H1 (cell line): ENCODE data around the gene CALHM3. TPM values are rescaled to one million over a fixed set of nuclear protein-coding genes. Genes with fewer than 3 reads are reported as not detected.

Source experiments
- CTCF ChIA-PET: fragments of 300-600 bp; sonication (Branson Sonifier 250); formaldehyde crosslinking; loops from one replicate; lab custom pipeline; 2021; ENCODE audit not compliant: partially characterized antibody; lab: Charles Lee
- POLR2A ChIA-PET: fragments of 300-600 bp; sonication (Branson Sonifier 250); formaldehyde crosslinking; loops from one replicate; lab custom pipeline; 2021; ENCODE audit warnings: inconsistent platforms; ENCODE audit not compliant: partially characterized antibody; lab: Charles Lee
- DNase-seq, 2 experiments: peaks; one replicate each; pipeline versions ENCODE4 v3.0.0 to v3.0.0-alpha.2; 2010 to 2022; ENCODE audit warnings: low spot score in 2 of 2, low read depth in 1 of 2, mixed read lengths in 1 of 2
- FAIRE-seq: peaks from 2 replicates; lab custom pipeline; 2011; peaks lifted over from hg19 to GRCh38; lab: Jason Lieb, UNC
- H2AFZ ChIP-seq: 2 replicates; pipeline ENCODE4 v1.8.1; 2012; ENCODE audit warnings: low read length, inconsistent platforms
- H2AK5ac ChIP-seq: 2 replicates; pipeline ENCODE4 v1.6.1; 2013; ENCODE audit warnings: low read depth, low read length
- H2BK120ac ChIP-seq: replicated peaks from 2 replicates; pipeline ENCODE3; 2013; ENCODE audit warnings: low read depth, low read length, inconsistent platforms
- H2BK12ac ChIP-seq: 2 replicates; pipeline ENCODE4 v1.6.1; 2013; ENCODE audit warnings: low read depth, low read length
- H2BK15ac ChIP-seq: 2 replicates; pipeline ENCODE4 v1.6.1; 2013; ENCODE audit warnings: low read length
- H2BK20ac ChIP-seq: 2 replicates; pipeline ENCODE4 v1.6.1; 2013; ENCODE audit warnings: low read length
- H2BK5ac ChIP-seq: 2 replicates; pipeline ENCODE4 v1.6.1; 2013; ENCODE audit warnings: low read depth, low read length
- H3K14ac ChIP-seq: 2 replicates; pipeline ENCODE4 v1.6.1; 2013; ENCODE audit warnings: inconsistent platforms; ENCODE audit not compliant: insufficient read length
- H3K18ac ChIP-seq: 2 replicates; pipeline ENCODE4 v1.6.1; 2013; ENCODE audit warnings: low read length; ENCODE audit errors: extremely low read depth
- H3K23ac ChIP-seq: 2 replicates; pipeline ENCODE4 v1.6.1; 2013; ENCODE audit warnings: inconsistent platforms; ENCODE audit not compliant: insufficient read length
- H3K23me2 ChIP-seq: 2 replicates; pipeline ENCODE4 v1.6.1; 2013; ENCODE audit warnings: low read depth, low read length
- H3K27ac ChIP-seq: 2 replicates; pipeline ENCODE4 v1.6.1; 2011; ENCODE audit warnings: low read depth, low read length, inconsistent platforms
- H3K27me3 ChIP-seq, 4 experiments: replicated peaks in 1 of 4; 1 replicate in 1 of 4; 2 replicates in 3 of 4; pipeline versions ENCODE4 v1.6.1 to v1.8.1; 2011 to 2013; ENCODE audit warnings: low read length in 3 of 4, mild to moderate bottlenecking in 3 of 4, inconsistent platforms in 2 of 4, mixed read lengths in 2 of 4, moderate library complexity in 1 of 4; ENCODE audit not compliant: control insufficient read depth in 3 of 4, insufficient read depth in 3 of 4; ENCODE audit errors: extremely low read depth in 1 of 4
- H3K36me3 ChIP-seq, 4 experiments: 2 replicates each; pipeline versions ENCODE4 v1.6.1 to v1.8.1; 2011 to 2013; ENCODE audit warnings: mild to moderate bottlenecking in 4 of 4, low read length in 3 of 4, moderate library complexity in 2 of 4, control low read depth in 1 of 4, inconsistent platforms in 1 of 4; ENCODE audit not compliant: insufficient read depth in 4 of 4, control insufficient read depth in 2 of 4
- H3K4ac ChIP-seq: replicated peaks from 2 replicates; pipeline ENCODE3; 2013; ENCODE audit warnings: low read length, low read depth, mixed read lengths, inconsistent platforms; ENCODE audit not compliant: insufficient read length
- H3K4me1 ChIP-seq, 4 experiments: replicated peaks in 1 of 4; 1 replicate in 1 of 4; 2 replicates in 3 of 4; pipeline versions ENCODE4 v1.6.1 to v1.8.1; 2011 to 2013; ENCODE audit warnings: low read length in 3 of 4, inconsistent platforms in 2 of 4, mixed read lengths in 1 of 4; ENCODE audit not compliant: insufficient read depth in 4 of 4, control insufficient read depth in 3 of 4
- H3K4me2 ChIP-seq, 2 experiments: 2 replicates each; pipeline versions ENCODE4 v1.6.1 to v1.8.1; 2011 to 2013; ENCODE audit warnings: low read depth in 2 of 2, low read length in 2 of 2, control low read depth in 1 of 2, inconsistent platforms in 1 of 2, mild to moderate bottlenecking in 1 of 2; ENCODE audit not compliant: insufficient read depth in 1 of 2
- H3K4me3 ChIP-seq, 4 experiments: fragments of 200-600, 300-600 bp in 1 of 4; sonication (generic), shearing (Covaris generic), sonication (Bioruptor Twin) in 1 of 4; 2 replicates each; pipeline versions ENCODE4 v1.5.1 to v1.8.1; 2011 to 2016; ENCODE audit warnings: low read length in 4 of 4, low read depth in 3 of 4, control low read depth in 2 of 4, inconsistent platforms in 2 of 4, mild to moderate bottlenecking in 2 of 4, mixed read lengths in 1 of 4, moderate library complexity in 1 of 4; ENCODE audit not compliant: insufficient read depth in 2 of 4; ENCODE audit errors: extremely low read depth in 1 of 4
- H3K56ac ChIP-seq: replicated peaks from 2 replicates; pipeline ENCODE3; 2013; ENCODE audit warnings: low read depth, mild to moderate bottlenecking, mixed read lengths, low read length, inconsistent platforms; ENCODE audit not compliant: insufficient read length
- H3K79me1 ChIP-seq: 2 replicates; pipeline ENCODE4 v1.6.1; 2013; ENCODE audit warnings: low read depth, low read length, control low read depth
- H3K79me2 ChIP-seq, 2 experiments: 2 replicates each; pipeline versions ENCODE4 v1.6.1 to v1.8.1; 2012 to 2013; ENCODE audit warnings: low read length in 2 of 2, mild to moderate bottlenecking in 2 of 2, inconsistent platforms in 1 of 2; ENCODE audit not compliant: insufficient read depth in 2 of 2, control insufficient read depth in 1 of 2
- H3K9ac ChIP-seq, 4 experiments: replicated peaks in 1 of 4; 1 replicate in 1 of 4; 2 replicates in 3 of 4; pipeline versions ENCODE4 v1.6.1 to v1.8.1; 2011 to 2013; ENCODE audit warnings: low read depth in 3 of 4, low read length in 3 of 4, control low read depth in 2 of 4, mild to moderate bottlenecking in 2 of 4, moderate library complexity in 2 of 4, inconsistent platforms in 1 of 4; ENCODE audit errors: extremely low read depth in 1 of 4
- H3K9me3 ChIP-seq, 2 experiments: 2 replicates each; pipeline versions ENCODE4 v1.6.1 to v1.8.1; 2012 to 2013; ENCODE audit warnings: mild to moderate bottlenecking in 2 of 2, moderate library complexity in 2 of 2, control low read depth in 1 of 2, inconsistent platforms in 1 of 2, low read depth in 1 of 2, low read length in 1 of 2, mixed read lengths in 1 of 2; ENCODE audit not compliant: insufficient read depth in 2 of 2
- H4K20me1 ChIP-seq, 2 experiments: replicated peaks in 1 of 2; 2 replicates each; pipeline versions ENCODE3 to v1.8.1; 2011 to 2013; ENCODE audit warnings: inconsistent platforms in 2 of 2, low read length in 2 of 2, mild to moderate bottlenecking in 1 of 2; ENCODE audit not compliant: insufficient read depth in 2 of 2, control insufficient read depth in 1 of 2
- H4K5ac ChIP-seq: 2 replicates; pipeline ENCODE4 v1.6.1; 2013; ENCODE audit warnings: low read length, low read depth, mixed read lengths, inconsistent platforms; ENCODE audit not compliant: insufficient read length
- H4K8ac ChIP-seq: 2 replicates; pipeline ENCODE4 v1.8.0; 2013; ENCODE audit warnings: mild to moderate bottlenecking, moderate library complexity, low read length, inconsistent platforms; ENCODE audit not compliant: insufficient read depth; ENCODE audit errors: extremely low read depth
- H4K91ac ChIP-seq: replicated peaks from 2 replicates; pipeline ENCODE3; 2013; ENCODE audit warnings: low read length, mixed read lengths, inconsistent platforms; ENCODE audit not compliant: insufficient read length
- CHD1 ChIP-seq: IDR thresholded peaks from 2 replicates; pipeline ENCODE4 v1.6.1; 2012; ENCODE audit warnings: low read depth, low read length, improper control_type of control experiment
- JUN ChIP-seq: IDR thresholded peaks from 2 replicates; pipeline ENCODE4 v1.6.1; 2011; ENCODE audit warnings: low read depth, mild to moderate bottlenecking, improper control_type of control experiment, low read length
- RFX5 ChIP-seq: IDR thresholded peaks from 2 replicates; pipeline ENCODE4 v1.6.1; 2011; ENCODE audit warnings: low read depth, low read length, improper control_type of control experiment, borderline replicate concordance
- ZNF274 ChIP-seq: IDR thresholded peaks from 2 replicates; pipeline ENCODE4 v1.7.0; 2012; ENCODE audit warnings: low read length, borderline replicate concordance; ENCODE audit errors: extremely low read depth
- WGBS, 2 experiments: shearing (Covaris generic) in 1 of 2; methylation state at CpG; one replicate each; pipeline versions ENCODE4 v1.1.6 to v1.1.7; 2013 to 2015; ENCODE audit warnings: low lambda C conversion rate in 2 of 2, mixed read lengths in 2 of 2, inconsistent platforms in 1 of 2, low coverage in 1 of 2, missing lambda C conversion rate in 1 of 2; ENCODE audit not compliant: insufficient replicate concordance in 2 of 2, insufficient coverage in 1 of 2, insufficient read length in 1 of 2; ENCODE audit errors: extremely low coverage in 1 of 2, missing lambda C conversion rate in 1 of 2; 5-methylcytosine and 5-hydroxymethylcytosine counted together
- polyA plus RNA-seq, 7 experiments: library from polyadenylated mRNA; depleted of rRNA in 3 of 7; stranded (reverse) in 5 of 7; unstranded in 2 of 7; fragments of >200 nt in 5 of 7; fragments of 200-250 nt in 2 of 7; gene quantifications; 1 replicate in 5 of 7; 2 replicates in 1 of 7; 4 replicates in 1 of 7; pipeline versions ENCODE4 v1.2.1 to v1.2.3, GENCODE V29; 2011 to 2013; ENCODE audit warnings: missing spikeins in 2 of 7, mixed read lengths in 2 of 7
- total RNA-seq: library from RNA; stranded (reverse); fragmentation: NEBNext Ultra II Directional; extraction: Animal tissue kit (Norgen Biotek cat#: 25700); gene quantifications from 2 replicates; pipeline ENCODE4 v1.2.1, GENCODE V29; 2021
- TF ChIP-seq, protein P1 (sequence below): IDR thresholded peaks from 2 replicates; pipeline ENCODE4 v1.6.1; 2012; ENCODE audit warnings: low read length, inconsistent platforms

CALHM3 gene
- total and polyA plus RNA-seq, 2 of the 8 experiments (the other 6 are each of a cell fraction or from before 2014, with no cell fraction given) = 0.17 to 0.60 TPM

DNA sequence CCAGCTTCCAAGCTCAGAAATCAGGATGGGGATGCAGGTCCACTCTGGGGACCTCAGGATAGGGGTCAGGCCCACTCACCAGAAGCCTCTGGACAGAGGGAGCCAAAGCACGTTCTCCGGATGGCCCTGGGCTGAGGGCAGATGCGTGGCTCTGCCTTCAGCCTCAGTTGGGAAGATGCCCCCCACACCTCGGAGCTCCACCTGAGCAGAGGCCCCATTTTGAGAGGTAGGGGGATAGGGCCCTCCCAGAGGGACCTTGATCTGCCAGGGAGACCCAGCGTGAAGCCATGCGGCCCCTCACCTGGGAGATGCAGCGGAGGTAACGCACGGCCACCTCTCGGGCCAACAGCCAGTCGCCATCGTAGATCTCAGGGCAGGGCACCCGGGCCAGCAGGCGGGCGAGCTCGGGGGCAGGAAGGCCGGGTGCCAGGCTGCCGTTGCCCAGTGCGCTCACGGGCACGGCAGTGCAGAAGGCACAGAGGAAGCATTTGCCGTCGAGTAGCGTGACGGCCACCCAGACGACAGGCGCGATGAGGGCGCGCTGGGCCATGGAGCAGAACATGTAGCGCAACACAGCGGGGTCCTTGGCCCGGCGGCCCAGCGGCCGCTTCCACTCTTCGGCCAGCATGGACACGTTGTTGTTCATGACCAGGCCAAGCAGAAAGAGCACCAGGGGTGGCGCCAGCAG lies 21.0 kb downstream of the CALHM3 start:
- DNase-seq (no peak), FAIRE-seq (no peak)
- Histone ChIP-seq H3K9ac (no peak overlapping the region), H3K4me2 (no peak overlapping the region), H3K56ac (no peak overlapping the region), H3K27ac (no peak overlapping the region), H3K4ac (no peak overlapping the region), H3K23me2 (no peaks in the 10 kb centered on the region), H3K79me1 (no peaks in the 10 kb centered on the region), H2AFZ (no peak overlapping the region), H2BK15ac (peak overlapping the region; percentile 46; the same call in 1 of the 2 replicates), H3K4me3 (no peak overlapping the region), H2BK5ac (no peak overlapping the region; the same call in 1 of the 2 replicates), H2BK12ac (0 out of 2 replicates have a peak overlapping the region, but pooled peaks have one; percentile 9), H4K8ac (peak overlapping the region; percentile 79), H3K27me3 (no peaks in the 10 kb centered on the region; a peak in 2 of 7 replicates), H4K5ac (no peak overlapping the region), H4K20me1 (no peaks in the 10 kb centered on the region), H3K23ac (no peak overlapping the region), H3K9me3 (no peaks in the 10 kb centered on the region), H2AK5ac (0 out of 2 replicates have a peak overlapping the region, but pooled peaks have one; percentile 39), H3K18ac (no peak overlapping the region), H3K4me1 (peaks cover 0 to 8% (median 7%) of the 10 kb centered on the region in 4 experiments; a peak in 4 of 7 replicates), H3K36me3 (no peaks in the 10 kb centered on the region), H4K91ac (no peak overlapping the region), H2BK120ac (no peak overlapping the region), H3K79me2 (no peaks in the 10 kb centered on the region), H3K14ac (no peak overlapping the region), H2BK20ac (no peak overlapping the region)
- 96% methylated on average over 39 of the region's 39 CpGs; no CpG with 5 or more reads in 1 of the 2 experiments for WGBS, 2 experiments
- ChIA-PET CTCF (interaction anchor here (0.9 to 6.0 kb wide), 4 partner anchors 14 to 107 kb away, joined by 3 to 39 read pairs (median 3); no protein-coding TSS in a partner anchor), POLR2A (no interaction called here)
- TF ChIP-seq JUN = no peak
- TF ChIP-seq RFX5 = no peak
- TF ChIP-seq CHD1 = no peak
- TF ChIP-seq, protein P1, sequence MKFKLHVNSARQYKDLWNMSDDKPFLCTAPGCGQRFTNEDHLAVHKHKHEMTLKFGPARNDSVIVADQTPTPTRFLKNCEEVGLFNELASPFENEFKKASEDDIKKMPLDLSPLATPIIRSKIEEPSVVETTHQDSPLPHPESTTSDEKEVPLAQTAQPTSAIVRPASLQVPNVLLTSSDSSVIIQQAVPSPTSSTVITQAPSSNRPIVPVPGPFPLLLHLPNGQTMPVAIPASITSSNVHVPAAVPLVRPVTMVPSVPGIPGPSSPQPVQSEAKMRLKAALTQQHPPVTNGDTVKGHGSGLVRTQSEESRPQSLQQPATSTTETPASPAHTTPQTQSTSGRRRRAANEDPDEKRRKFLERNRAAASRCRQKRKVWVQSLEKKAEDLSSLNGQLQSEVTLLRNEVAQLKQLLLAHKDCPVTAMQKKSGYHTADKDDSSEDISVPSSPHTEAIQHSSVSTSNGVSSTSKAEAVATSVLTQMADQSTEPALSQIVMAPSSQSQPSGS = no peak
- no peak for TF ChIP-seq ZNF274
